GM12878 (cell line): ENCODE results near the gene HSPA12A. TPM values are rescaled to one million over a fixed set of nuclear protein-coding genes. Genes with fewer than 3 reads are reported as not detected.

Experiments used
- ATAC-seq: fragments of 200-7000 bp; cut with Tn5 transposase; 3 replicates; pipeline ENCODE4 v1.9.1; 2020; ENCODE audit warnings: mild to moderate bottlenecking, moderate library complexity
- BruUV-seq: library from RNA; stranded (reverse); fragments of 400-500 nt; replicated peaks from 2 replicates; lab custom pipeline; 2021; lab: Mats Ljungman, UMichigan
- CTCF ChIA-PET: fragments of 300-600 bp; sonication (Branson Sonifier 250); formaldehyde crosslinking; extraction: SDS; loops from one replicate; lab custom pipeline; 2021; ENCODE audit warnings: inconsistent platforms; lab: Yijun Ruan, JAX
- POLR2A ChIA-PET: fragments of 350-600 bp; formaldehyde crosslinking; extraction: SDS; loops from one replicate; lab custom pipeline; 2021; ENCODE audit warnings: inconsistent platforms; lab: Charles Lee
- RAD21 ChIA-PET: fragments of 300-600 bp; sonication (Branson Sonifier 250); formaldehyde crosslinking; loops from one replicate; lab custom pipeline; 2023; ENCODE audit warnings: antibody characterized with exemption; ENCODE audit not compliant: unreplicated experiment; lab: Charles Lee
- SMC1A ChIA-PET: fragments of 300-600 bp; sonication (Branson Sonifier 250); formaldehyde crosslinking; loops from one replicate; lab custom pipeline; 2023; ENCODE audit not compliant: unreplicated experiment, uncharacterized antibody; lab: Charles Lee
- DNase-seq: peaks from one replicate; pipeline ENCODE4 v3.0.0-alpha.2; 2011; ENCODE audit warnings: low read depth, low spot score
- FAIRE-seq: peaks from 3 replicates; lab custom pipeline; 2011; peaks lifted over from hg19 to GRCh38; lab: Jason Lieb, UNC
- H2AFZ ChIP-seq: 2 replicates; pipeline ENCODE4 v1.6.0; 2011; ENCODE audit warnings: low read depth, low read length, control low read depth; ENCODE audit not compliant: control insufficient read depth
- H3K27ac ChIP-seq: 2 replicates; pipeline ENCODE4 v1.5.1; 2011; ENCODE audit warnings: control low read depth; ENCODE audit not compliant: control insufficient read depth, insufficient read depth
- H3K27me3 ChIP-seq, 2 experiments: replicated peaks in 1 of 2; 2 replicates each; pipeline versions ENCODE4 v1.6.0 to v1.6.1; 2011; ENCODE audit warnings: low read length in 1 of 2; ENCODE audit not compliant: control insufficient read depth in 2 of 2, insufficient read depth in 2 of 2
- H3K36me3 ChIP-seq, 2 experiments: 2 replicates each; pipeline ENCODE4 v1.5.1; 2011; ENCODE audit warnings: low read length in 1 of 2; ENCODE audit not compliant: control insufficient read depth in 2 of 2, insufficient read depth in 2 of 2
- H3K4me1 ChIP-seq: 2 replicates; pipeline ENCODE4 v1.6.1; 2011; ENCODE audit warnings: mild to moderate bottlenecking, low read length, moderate library complexity, mixed read lengths; ENCODE audit not compliant: control insufficient read depth, insufficient read depth
- H3K4me2 ChIP-seq: 2 replicates; pipeline ENCODE4 v1.6.0; 2011; ENCODE audit warnings: control low read depth; ENCODE audit not compliant: control insufficient read depth, insufficient read depth
- H3K4me3 ChIP-seq: fragments of 200-600 bp; sonication (generic); 2 replicates; pipeline ENCODE4 v1.5.1; 2016
- H3K79me2 ChIP-seq: 2 replicates; pipeline ENCODE4 v1.6.0; 2011; ENCODE audit warnings: low read length; ENCODE audit not compliant: control insufficient read depth, insufficient read depth
- H3K9ac ChIP-seq: 2 replicates; pipeline ENCODE4 v1.8.0; 2011; ENCODE audit warnings: low read length, control low read depth, mixed read lengths; ENCODE audit not compliant: control insufficient read depth, insufficient read depth
- H3K9me3 ChIP-seq: replicated peaks from 3 replicates; pipeline ENCODE4 v1.5.1; 2011; ENCODE audit warnings: mild to moderate bottlenecking, low read length; ENCODE audit not compliant: control insufficient read depth, insufficient read depth
- H4K20me1 ChIP-seq: 2 replicates; pipeline ENCODE4 v1.6.0; 2011; ENCODE audit not compliant: control insufficient read depth, insufficient read depth
- BCL11A ChIP-seq: IDR thresholded peaks from 2 replicates; pipeline ENCODE4 v1.6.1; 2011; ENCODE audit warnings: low read depth, low read length
- FOXK2 ChIP-seq: fragments of 450-650 bp; IDR thresholded peaks from 2 replicates; pipeline ENCODE4 v1.6.1; 2017; ENCODE audit warnings: mild to moderate bottlenecking, moderate library complexity
- POLR2AphosphoS2 ChIP-seq: IDR thresholded peaks from 2 replicates; pipeline ENCODE4 v1.6.1; 2011; ENCODE audit warnings: low read depth, mild to moderate bottlenecking, low read length, improper control_type of control experiment, moderate library complexity
- SMARCA5 ChIP-seq: fragments of 450-650 bp; IDR thresholded peaks from 2 replicates; pipeline ENCODE4 v1.6.1; 2017; ENCODE audit warnings: mild to moderate bottlenecking
- SPI1 ChIP-seq: IDR thresholded peaks from 2 replicates; pipeline ENCODE4 v1.6.1; 2011; ENCODE audit warnings: low read depth, mild to moderate bottlenecking, low read length, moderate library complexity, borderline replicate concordance; ENCODE audit not compliant: insufficient read depth
- YY1 ChIP-seq: IDR thresholded peaks from 2 replicates; pipeline ENCODE4 v1.6.1; 2011; ENCODE audit warnings: low read depth, mild to moderate bottlenecking, low read length
- ZSCAN29 ChIP-seq: fragments of 450-650 bp; IDR thresholded peaks from 2 replicates; pipeline ENCODE4 v1.6.1; 2017; ENCODE audit warnings: mild to moderate bottlenecking, moderate library complexity
- WGBS: methylation state at CpG from one replicate; pipeline ENCODE4 v1.1.6; 2016; ENCODE audit warnings: low lambda C conversion rate; ENCODE audit not compliant: insufficient replicate concordance, insufficient coverage; ENCODE audit errors: missing lambda C conversion rate; 5-methylcytosine and 5-hydroxymethylcytosine counted together
- in situ Hi-C: fragments of 300-500 bp; cut with MboI; formaldehyde crosslinking; loops from 9 replicates; pipeline ENCODE4 v1.14.3; 2018; ENCODE audit warnings: mixed read lengths
- intact Hi-C: fragments of 100-400 bp; cut with micrococcal nuclease; formaldehyde crosslinking; loops from one replicate; pipeline ENCODE4 v1.14.2; 2022; ENCODE audit not compliant: unreplicated experiment
- polyA plus RNA-seq, 11 experiments: library from polyadenylated mRNA; depleted of rRNA in 4 of 11; unstranded in 6 of 11; stranded (reverse) in 5 of 11; fragments of >200 nt; fragmentation: Nextera tagmentation in 4 of 11; fragmentation: Illumina TruSeq in 1 of 11; extraction: Ambion mirVana in 4 of 11; extraction: Trizol in 1 of 11; gene quantifications; 1 replicate in 1 of 11; 2 replicates in 10 of 11; pipeline versions ENCODE4 v1.2.1 to v1.2.3, GENCODE V29; 2011 to 2016; ENCODE audit warnings: inconsistent platforms in 2 of 11, missing spikeins in 2 of 11, low read depth in 1 of 11
- total RNA-seq, 4 experiments: library from RNA; depleted of rRNA in 3 of 4; stranded (reverse); fragments of >200 nt in 3 of 4; fragmentation: Illumina TruSeq in 1 of 4; extraction: Trizol in 1 of 4; gene quantifications; 2 replicates each; pipeline versions ENCODE4 v1.2.1 to v1.2.3, GENCODE V29; 2013 to 2021
- TF ChIP-seq, protein P1 (sequence below): IDR thresholded peaks from 2 replicates; pipeline ENCODE4 v1.6.1; 2012; ENCODE audit warnings: mild to moderate bottlenecking, low read depth, low read length
- TF ChIP-seq, protein P2 (sequence below): IDR thresholded peaks from 2 replicates; pipeline ENCODE4 v1.6.1; 2011; ENCODE audit warnings: borderline replicate concordance, low read depth, mild to moderate bottlenecking, moderate library complexity, mixed read lengths, low read length; ENCODE audit not compliant: insufficient read depth; ENCODE audit errors: extremely low read length
- TF ChIP-seq, protein P3 (sequence below): fragments of 450-650 bp; IDR thresholded peaks from 2 replicates; pipeline ENCODE4 v1.6.1; 2016; ENCODE audit warnings: mild to moderate bottlenecking
- TF ChIP-seq, protein P4 (sequence below): fragments of 450-650 bp; IDR thresholded peaks from 2 replicates; pipeline ENCODE4 v1.6.1; 2018; ENCODE audit warnings: borderline replicate concordance, mild to moderate bottlenecking; ENCODE audit not compliant: partially characterized antibody

The HSPA12A gene
- total and polyA plus RNA-seq, 10 of the 15 experiments (the other 5 are each of a cell fraction or from before 2014, with no cell fraction given), result 0.90 to 20.2 (median 2.8) TPM

DNA sequence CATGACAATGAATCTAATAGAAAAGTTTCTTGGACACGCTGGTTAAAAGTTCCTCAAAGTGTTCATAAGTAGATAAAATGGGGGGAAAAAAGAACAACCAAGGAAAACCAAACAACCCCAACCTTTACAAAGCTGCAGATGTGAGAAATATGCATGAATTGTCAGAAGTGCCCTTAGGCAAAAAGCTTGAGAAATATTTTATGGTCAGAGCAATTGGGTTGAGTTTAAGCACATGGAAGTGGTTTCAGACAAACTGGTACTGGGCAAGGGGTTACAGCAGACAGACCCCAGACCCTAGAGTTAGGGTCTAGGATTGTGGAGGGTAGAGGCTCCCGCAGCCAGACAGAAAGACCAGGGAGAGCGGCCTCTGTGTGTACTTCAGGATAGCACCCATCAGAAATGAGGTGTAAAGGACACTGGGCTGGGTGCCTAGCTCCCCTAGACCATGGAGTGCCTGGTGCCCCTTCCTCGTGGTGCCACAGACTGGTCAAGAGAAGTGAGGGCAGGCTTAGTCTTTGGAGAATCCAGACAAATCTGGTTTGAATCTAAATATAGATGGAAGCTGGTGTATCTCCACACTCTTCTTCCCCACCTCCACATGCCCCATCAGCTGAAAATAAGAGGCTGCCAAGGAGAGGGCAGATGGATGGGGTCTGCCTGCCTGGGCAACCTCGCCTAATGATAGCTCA, 84.4 kb downstream of the HSPA12A start (continued):
- TF ChIP-seq POLR2AphosphoS2 (no peak), YY1 (no peak), BCL11A (no peak), ZSCAN29 (no peak), SPI1 (no peak)

DNA sequence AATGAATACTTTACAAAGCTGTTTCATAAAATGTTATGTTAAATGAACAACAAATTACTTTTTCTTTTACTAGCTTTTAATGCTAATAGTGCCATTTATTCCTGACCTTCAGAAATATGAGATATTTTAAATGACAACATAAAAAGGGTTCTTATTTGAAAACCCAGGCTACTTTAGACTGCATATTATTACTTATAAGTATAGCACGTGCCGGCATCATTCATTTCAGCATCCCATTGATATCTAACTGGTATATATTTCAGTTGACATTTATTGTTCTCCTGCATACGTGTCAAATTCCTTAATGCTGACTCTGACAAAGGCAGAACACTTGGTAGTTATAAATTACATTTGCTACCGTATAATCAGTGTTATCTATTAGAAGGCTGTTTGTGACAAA, 86.3 kb downstream of the HSPA12A start:
- no peak overlapping the region for H3K9ac ChIP-seq
- no peak overlapping the region for H3K27ac ChIP-seq
- H2AFZ ChIP-seq, result no peak overlapping the region
- RAD21 ChIA-PET, result no interaction called here
- CTCF ChIA-PET, result interaction anchor here (1.4 kb wide), 1 partner anchor 26 kb away, joined by 6 read pairs; no protein-coding TSS in a partner anchor
- FAIRE-seq, result no peak
- H3K79me2 ChIP-seq, result no peaks in the 10 kb centered on the region
- no peak overlapping the region for H3K4me3 ChIP-seq
- no peak for ATAC-seq
- H3K4me1 ChIP-seq, result no peaks in the 10 kb centered on the region
- in situ Hi-C loops, result no loop called here
- DNase-seq, result no peak
- H3K4me2 ChIP-seq, result no peak overlapping the region
- intact Hi-C loops, result no loop called here
- H3K27me3 ChIP-seq, result no peaks in the 10 kb centered on the region
- POLR2A ChIA-PET, result no interaction called here
- no peaks in the 10 kb centered on the region for H3K36me3 ChIP-seq
- no peaks in the 10 kb centered on the region for H3K9me3 ChIP-seq
- no TSS peak for BruUV-seq
- 19% methylated on average over 4 of the region's 4 CpGs for WGBS
- no peaks in the 10 kb centered on the region for H4K20me1 ChIP-seq
- SMC1A ChIA-PET, result interaction anchor here (0.6 kb wide), 1 partner anchor 73 kb away, joined by 3 read pairs; no protein-coding TSS in a partner anchor
- TF ChIP-seq SMARCA5 (no peak), FOXK2 (no peak), POLR2AphosphoS2 (no peak), BCL11A (no peak)
- TF ChIP-seq, protein P1, sequence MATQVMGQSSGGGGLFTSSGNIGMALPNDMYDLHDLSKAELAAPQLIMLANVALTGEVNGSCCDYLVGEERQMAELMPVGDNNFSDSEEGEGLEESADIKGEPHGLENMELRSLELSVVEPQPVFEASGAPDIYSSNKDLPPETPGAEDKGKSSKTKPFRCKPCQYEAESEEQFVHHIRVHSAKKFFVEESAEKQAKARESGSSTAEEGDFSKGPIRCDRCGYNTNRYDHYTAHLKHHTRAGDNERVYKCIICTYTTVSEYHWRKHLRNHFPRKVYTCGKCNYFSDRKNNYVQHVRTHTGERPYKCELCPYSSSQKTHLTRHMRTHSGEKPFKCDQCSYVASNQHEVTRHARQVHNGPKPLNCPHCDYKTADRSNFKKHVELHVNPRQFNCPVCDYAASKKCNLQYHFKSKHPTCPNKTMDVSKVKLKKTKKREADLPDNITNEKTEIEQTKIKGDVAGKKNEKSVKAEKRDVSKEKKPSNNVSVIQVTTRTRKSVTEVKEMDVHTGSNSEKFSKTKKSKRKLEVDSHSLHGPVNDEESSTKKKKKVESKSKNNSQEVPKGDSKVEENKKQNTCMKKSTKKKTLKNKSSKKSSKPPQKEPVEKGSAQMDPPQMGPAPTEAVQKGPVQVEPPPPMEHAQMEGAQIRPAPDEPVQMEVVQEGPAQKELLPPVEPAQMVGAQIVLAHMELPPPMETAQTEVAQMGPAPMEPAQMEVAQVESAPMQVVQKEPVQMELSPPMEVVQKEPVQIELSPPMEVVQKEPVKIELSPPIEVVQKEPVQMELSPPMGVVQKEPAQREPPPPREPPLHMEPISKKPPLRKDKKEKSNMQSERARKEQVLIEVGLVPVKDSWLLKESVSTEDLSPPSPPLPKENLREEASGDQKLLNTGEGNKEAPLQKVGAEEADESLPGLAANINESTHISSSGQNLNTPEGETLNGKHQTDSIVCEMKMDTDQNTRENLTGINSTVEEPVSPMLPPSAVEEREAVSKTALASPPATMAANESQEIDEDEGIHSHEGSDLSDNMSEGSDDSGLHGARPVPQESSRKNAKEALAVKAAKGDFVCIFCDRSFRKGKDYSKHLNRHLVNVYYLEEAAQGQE, result no peak
- TF ChIP-seq, protein P2, sequence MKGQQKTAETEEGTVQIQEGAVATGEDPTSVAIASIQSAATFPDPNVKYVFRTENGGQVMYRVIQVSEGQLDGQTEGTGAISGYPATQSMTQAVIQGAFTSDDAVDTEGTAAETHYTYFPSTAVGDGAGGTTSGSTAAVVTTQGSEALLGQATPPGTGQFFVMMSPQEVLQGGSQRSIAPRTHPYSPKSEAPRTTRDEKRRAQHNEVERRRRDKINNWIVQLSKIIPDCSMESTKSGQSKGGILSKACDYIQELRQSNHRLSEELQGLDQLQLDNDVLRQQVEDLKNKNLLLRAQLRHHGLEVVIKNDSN, result no peak
- TF ChIP-seq, protein P3, sequence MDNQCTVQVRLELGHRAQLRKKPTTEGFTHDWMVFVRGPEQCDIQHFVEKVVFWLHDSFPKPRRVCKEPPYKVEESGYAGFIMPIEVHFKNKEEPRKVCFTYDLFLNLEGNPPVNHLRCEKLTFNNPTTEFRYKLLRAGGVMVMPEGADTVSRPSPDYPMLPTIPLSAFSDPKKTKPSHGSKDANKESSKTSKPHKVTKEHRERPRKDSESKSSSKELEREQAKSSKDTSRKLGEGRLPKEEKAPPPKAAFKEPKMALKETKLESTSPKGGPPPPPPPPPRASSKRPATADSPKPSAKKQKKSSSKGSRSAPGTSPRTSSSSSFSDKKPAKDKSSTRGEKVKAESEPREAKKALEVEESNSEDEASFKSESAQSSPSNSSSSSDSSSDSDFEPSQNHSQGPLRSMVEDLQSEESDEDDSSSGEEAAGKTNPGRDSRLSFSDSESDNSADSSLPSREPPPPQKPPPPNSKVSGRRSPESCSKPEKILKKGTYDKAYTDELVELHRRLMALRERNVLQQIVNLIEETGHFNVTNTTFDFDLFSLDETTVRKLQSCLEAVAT, result no peak
- TF ChIP-seq, protein P4, sequence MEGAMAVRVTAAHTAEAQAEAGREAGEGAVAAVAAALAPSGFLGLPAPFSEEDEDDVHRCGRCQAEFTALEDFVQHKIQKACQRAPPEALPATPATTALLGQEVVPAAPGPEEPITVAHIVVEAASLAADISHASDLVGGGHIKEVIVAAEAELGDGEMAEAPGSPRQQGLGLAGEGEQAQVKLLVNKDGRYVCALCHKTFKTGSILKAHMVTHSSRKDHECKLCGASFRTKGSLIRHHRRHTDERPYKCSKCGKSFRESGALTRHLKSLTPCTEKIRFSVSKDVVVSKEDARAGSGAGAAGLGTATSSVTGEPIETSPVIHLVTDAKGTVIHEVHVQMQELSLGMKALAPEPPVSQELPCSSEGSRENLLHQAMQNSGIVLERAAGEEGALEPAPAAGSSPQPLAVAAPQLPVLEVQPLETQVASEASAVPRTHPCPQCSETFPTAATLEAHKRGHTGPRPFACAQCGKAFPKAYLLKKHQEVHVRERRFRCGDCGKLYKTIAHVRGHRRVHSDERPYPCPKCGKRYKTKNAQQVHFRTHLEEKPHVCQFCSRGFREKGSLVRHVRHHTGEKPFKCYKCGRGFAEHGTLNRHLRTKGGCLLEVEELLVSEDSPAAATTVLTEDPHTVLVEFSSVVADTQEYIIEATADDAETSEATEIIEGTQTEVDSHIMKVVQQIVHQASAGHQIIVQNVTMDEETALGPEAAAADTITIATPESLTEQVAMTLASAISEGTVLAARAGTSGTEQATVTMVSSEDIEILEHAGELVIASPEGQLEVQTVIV, result no peak
